Naive thymus-derived CD4-positive, alpha-beta T cell (primary cell): ENCODE measurements around the gene EXOSC9. TPM values are rescaled to one million over a fixed set of nuclear protein-coding genes. Genes with fewer than 3 reads are reported as not detected.
A peak's percentile ranks its signal among the peaks of the same experiment; 100 is the strongest.

Experiments
- ATAC-seq: fragments of 150-1000 bp; cut with Tn5 transposase; 2 replicates; pipeline ENCODE4 v1.10.0; 2021; ENCODE audit warnings: mild to moderate bottlenecking, moderate library complexity
- CTCF ChIA-PET: fragments of 350-600 bp; sonication (Branson Sonifier 250); formaldehyde crosslinking; loops from one replicate; lab custom pipeline; 2021; ENCODE audit warnings: antibody characterized with exemption; lab: Charles Lee
- POLR2A ChIA-PET: fragments of 350-600 bp; sonication (Branson Sonifier 250); formaldehyde crosslinking; loops from one replicate; lab custom pipeline; 2021; ENCODE audit warnings: antibody characterized with exemption, inconsistent platforms; lab: Charles Lee
- DNase-seq, 9 donors: peaks; one replicate each; pipeline versions ENCODE4 v3.0.0 to v3.0.0-alpha.2; 2020 to 2022; ENCODE audit warnings: mixed read lengths in 1 of 9
- H3K27ac ChIP-seq: one replicate; pipeline ENCODE4 v1.7.0; 2013; ENCODE audit warnings: mild to moderate bottlenecking, low read depth, low read length, moderate library complexity
- H3K27me3 ChIP-seq, 2 donors: one replicate each; pipeline ENCODE4 v1.7.0; 2013; ENCODE audit warnings: low read length in 2 of 2, mild to moderate bottlenecking in 2 of 2, moderate library complexity in 2 of 2; ENCODE audit not compliant: control insufficient read depth in 2 of 2, insufficient read depth in 2 of 2
- H3K36me3 ChIP-seq, 3 experiments: 1 replicate in 2 of 3; 2 replicates in 1 of 3; pipeline ENCODE4 v1.7.0; 2013; ENCODE audit warnings: low read length in 3 of 3, mild to moderate bottlenecking in 3 of 3, moderate library complexity in 1 of 3; ENCODE audit not compliant: insufficient read depth in 3 of 3, control insufficient read depth in 2 of 3
- H3K4me1 ChIP-seq, 2 donors: one replicate each; pipeline ENCODE4 v1.7.0; 2013; ENCODE audit warnings: low read length in 2 of 2, mild to moderate bottlenecking in 2 of 2, moderate library complexity in 1 of 2; ENCODE audit not compliant: control insufficient read depth in 2 of 2, insufficient read depth in 2 of 2
- H3K4me3 ChIP-seq: 2 replicates; pipeline ENCODE4 v1.7.0; 2013; ENCODE audit warnings: mild to moderate bottlenecking, low read length
- H3K9me3 ChIP-seq, 3 experiments: 1 replicate in 2 of 3; 2 replicates in 1 of 3; pipeline ENCODE4 v1.7.0; 2013; ENCODE audit warnings: low read length in 3 of 3; ENCODE audit not compliant: control insufficient read depth in 2 of 3
- H3K27ac Mint-ChIP-seq, 9 donors: one replicate each; pipeline ENCODE4 v1.8.0; 2020 to 2022; ENCODE audit warnings: mixed read lengths in 9 of 9, mild to moderate bottlenecking in 8 of 9, moderate library complexity in 5 of 9, inconsistent platforms in 2 of 9
- H3K27me3 Mint-ChIP-seq, 5 donors: one replicate each; pipeline ENCODE4 v1.8.0; 2021 to 2022; ENCODE audit warnings: mixed read lengths in 5 of 5, mild to moderate bottlenecking in 1 of 5
- H3K36me3 Mint-ChIP-seq, 5 donors: one replicate each; pipeline ENCODE4 v1.8.0; 2020 to 2022; ENCODE audit warnings: mixed read lengths in 5 of 5, mild to moderate bottlenecking in 3 of 5, inconsistent platforms in 1 of 5
- H3K4me1 Mint-ChIP-seq, 7 donors: one replicate each; pipeline ENCODE4 v1.8.0; 2020 to 2022; ENCODE audit warnings: mixed read lengths in 7 of 7, mild to moderate bottlenecking in 3 of 7, inconsistent platforms in 1 of 7
- H3K4me3 Mint-ChIP-seq, 10 donors: one replicate each; pipeline ENCODE4 v1.8.0; 2020 to 2022; ENCODE audit warnings: mild to moderate bottlenecking in 10 of 10, mixed read lengths in 10 of 10, moderate library complexity in 6 of 10, inconsistent platforms in 2 of 10
- H3K9me3 Mint-ChIP-seq, 11 donors: one replicate each; pipeline ENCODE4 v1.8.0; 2020 to 2022; ENCODE audit warnings: mixed read lengths in 11 of 11, mild to moderate bottlenecking in 4 of 11, inconsistent platforms in 1 of 11, moderate library complexity in 1 of 11
- intact Hi-C, 2 donors: fragments of 100-400 bp; cut with micrococcal nuclease; formaldehyde crosslinking; loops; one replicate each; pipeline ENCODE4 v1.15.1; 2023
- polyA plus RNA-seq, 2 donors: library from polyadenylated mRNA; unstranded; fragments of 300-500 nt; fragmentation: Illumina TruSeq; gene quantifications; one replicate each; pipeline ENCODE4 v1.2.3, GENCODE V29; 2021
- total RNA-seq, 6 experiments: library from RNA in 5 of 6; stranded (reverse) in 5 of 6; gene quantifications; 1 replicate in 5 of 6; 2 replicates in 1 of 6; pipeline ENCODE4 v1.2.3 and lab custom pipeline; 2021 to 2026

EXOSC9 gene
- total and polyA plus RNA-seq, 7 experiments from 2014 or later: 36.8 to 55.0 (median 43.7) TPM

DNA sequence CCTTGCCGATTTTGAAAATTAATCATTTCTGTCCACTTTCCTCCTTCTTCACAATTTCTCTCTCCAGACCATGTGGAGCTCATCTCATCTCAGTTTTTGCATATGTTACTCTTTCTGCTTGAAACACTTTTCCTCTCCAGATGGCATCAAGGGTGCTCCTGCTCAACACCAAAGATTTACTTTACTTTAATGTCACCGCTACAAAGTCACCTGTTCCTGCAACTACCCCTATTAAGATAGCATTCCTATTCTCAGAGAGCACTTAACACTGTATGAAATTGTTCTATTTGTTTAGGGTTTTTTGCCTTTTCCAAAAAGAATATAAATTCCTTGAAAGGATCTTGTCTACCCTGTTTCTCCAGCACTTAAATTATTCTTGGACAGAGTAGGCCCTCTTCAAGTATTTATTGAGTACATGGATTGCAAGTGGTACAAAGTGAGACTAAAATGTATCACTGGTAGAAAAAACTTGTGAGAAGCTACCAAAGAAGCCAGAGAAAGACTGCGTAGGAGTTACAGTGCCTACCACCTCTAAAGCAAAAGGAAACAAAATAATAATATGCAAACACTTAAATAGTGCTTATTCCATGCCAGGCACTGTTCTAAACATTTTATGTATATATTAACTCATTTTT, 1.1 kb upstream of the EXOSC9 start:
- peaks cover 25 to 56% (median 52%) of the 10 kb centered on the region in 7 donors for H3K4me1 Mint-ChIP-seq
- H3K9me3 Mint-ChIP-seq: peaks cover 0 to 4% (median 0%) of the 10 kb centered on the region in 11 donors
- peak overlapping the region; percentile 5 for H3K4me3 ChIP-seq
- H3K9me3 ChIP-seq: no peaks in the 10 kb centered on the region
- ChIA-PET CTCF (interaction anchor here (0.7 kb wide), 1 partner anchor 21 kb away, joined by 6 read pairs; no protein-coding TSS in a partner anchor), POLR2A (interaction anchor here (0.6 to 3.9 kb wide), 11 partner anchors 11 to 932 kb away, joined by 3 to 41 read pairs (median 5); partner anchors contain the start of genes ANXA5, BBS12, BBS7 and BLTP1)
- no peak for DNase-seq
- no peak for ATAC-seq
- peaks cover 16 to 20% of the 10 kb centered on the region in 2 donors for H3K4me1 ChIP-seq
- peak overlapping the region; percentile 97 to 100 (median 99) for H3K27ac Mint-ChIP-seq
- peaks cover 0 to 2% (median 0%) of the 10 kb centered on the region in 5 donors for H3K27me3 Mint-ChIP-seq
- peaks cover 0 to 22% (median 9%) of the 10 kb centered on the region in 5 donors for H3K36me3 Mint-ChIP-seq
- H3K36me3 ChIP-seq: peaks cover 4 to 14% (median 9%) of the 10 kb centered on the region in 3 experiments
- intact Hi-C loops: loop anchor here (2.0 to 10.0 kb wide), 4 partner anchors 617 to 1595 kb away; partner anchors contain the start of genes BBS12 (in 1 of the 2) and SPRY1 (in 1 of the 2)
- peak overlapping the region; percentile 93 for H3K27ac ChIP-seq
- no peaks in the 10 kb centered on the region for H3K27me3 ChIP-seq
- H3K4me3 Mint-ChIP-seq: peak overlapping the region; percentile 89 to 99 (median 95)

DNA sequence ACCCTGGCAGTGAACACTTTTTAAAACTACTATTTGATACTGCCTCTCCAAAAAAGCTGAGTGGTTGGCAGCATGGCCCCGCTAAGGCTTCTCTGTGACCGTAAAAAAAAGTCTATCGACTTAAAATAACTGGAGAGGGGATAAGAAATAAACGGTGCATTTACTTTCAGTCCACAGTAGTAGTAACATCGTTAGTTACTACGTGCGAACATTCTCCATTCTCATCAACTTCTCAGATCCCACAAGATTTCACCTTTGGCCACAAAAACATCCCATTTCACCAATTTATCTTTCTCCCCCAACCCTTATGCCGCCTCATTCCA, 524 bp upstream of the EXOSC9 start:
- Mint-ChIP-seq H3K4me3 (peak overlapping the region; percentile 89 to 99 (median 95)), H3K9me3 (peaks cover 0 to 4% (median 0%) of the 10 kb centered on the region in 11 donors), H3K27ac (peak overlapping the region; percentile 97 to 100 (median 99)), H3K4me1 (peaks cover 26 to 58% (median 53%) of the 10 kb centered on the region in 7 donors), H3K27me3 (peaks cover 0 to 2% (median 0%) of the 10 kb centered on the region in 5 donors), H3K36me3 (peaks cover 0 to 26% (median 14%) of the 10 kb centered on the region in 5 donors)
- CTCF ChIA-PET: no interaction called here
- no peaks in the 10 kb centered on the region for H3K9me3 ChIP-seq
- H3K4me1 ChIP-seq: peaks cover 16 to 20% of the 10 kb centered on the region in 2 donors
- H3K27me3 ChIP-seq: no peaks in the 10 kb centered on the region
- intact Hi-C loops: loop anchor here (2.0 to 10.0 kb wide), 4 partner anchors 618 to 1594 kb away; partner anchors contain the start of genes BBS12 (in 1 of the 2) and SPRY1 (in 1 of the 2)
- POLR2A ChIA-PET: interaction anchor here (0.6 to 3.9 kb wide), 8 partner anchors 11 to 352 kb away, joined by 3 to 41 read pairs (median 6); partner anchors contain the start of genes ANXA5, BBS7, BLTP1 and CCNA2
- ATAC-seq (peak; percentile 35), DNase-seq (no peak)
- peaks cover 7 to 19% (median 9%) of the 10 kb centered on the region in 3 experiments for H3K36me3 ChIP-seq
- H3K27ac ChIP-seq: peak overlapping the region; percentile 93
- peak overlapping the region; percentile 92 for H3K4me3 ChIP-seq

DNA sequence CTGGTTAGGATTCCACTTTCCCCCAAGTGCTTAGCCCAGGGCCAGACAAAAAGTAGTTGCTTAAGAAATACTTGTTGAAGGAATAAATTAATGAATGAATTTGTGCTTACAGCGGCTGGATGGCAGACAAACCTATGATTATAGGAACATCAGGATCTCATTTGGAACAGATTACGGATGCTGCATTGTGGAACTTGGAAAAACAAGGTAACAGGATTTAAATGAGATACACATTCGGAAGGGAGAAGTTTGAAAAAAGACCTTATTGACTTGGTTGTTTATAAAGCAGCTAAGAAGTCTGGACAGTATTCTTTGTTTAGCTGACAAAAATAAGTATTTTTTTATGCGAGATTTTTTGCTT, 572 bp downstream of the EXOSC9 start:
- no peaks in the 10 kb centered on the region for H3K27me3 ChIP-seq
- intact Hi-C loops: loop anchor here (1.0 to 10.0 kb wide), 12 partner anchors 22 to 1733 kb away; partner anchors contain the start of genes BBS7 (in 2 of the 2), ANXA5 (in 1 of the 2), BBS12 (in 1 of the 2) and CCNA2 (in 1 of the 2)
- H3K9me3 ChIP-seq: no peaks in the 10 kb centered on the region
- DNase-seq: no peak
- ChIA-PET POLR2A (interaction anchor here (0.6 to 3.9 kb wide), 8 partner anchors 12 to 703 kb away, joined by 3 to 41 read pairs (median 5); partner anchors contain the start of genes ANXA5, BBS7 and CCNA2), CTCF (no interaction called here)
- peak overlapping the region; percentile 93 for H3K27ac ChIP-seq
- peaks cover 0 to 2% (median 0%) of the 10 kb centered on the region in 5 donors for H3K27me3 Mint-ChIP-seq
- H3K4me3 Mint-ChIP-seq: peak overlapping the region; percentile 89 to 99 (median 95)
- H3K4me3 ChIP-seq: peak overlapping the region; percentile 92
- H3K9me3 Mint-ChIP-seq: peaks cover 0 to 4% (median 0%) of the 10 kb centered on the region in 11 donors
- peaks cover 0 to 26% (median 17%) of the 10 kb centered on the region in 5 donors for H3K36me3 Mint-ChIP-seq
- no peak for ATAC-seq
- H3K27ac Mint-ChIP-seq: peak overlapping the region; percentile 97 to 100 (median 99)
- peaks cover 26 to 55% (median 50%) of the 10 kb centered on the region in 7 donors for H3K4me1 Mint-ChIP-seq
- H3K4me1 ChIP-seq: peaks cover 16 to 20% of the 10 kb centered on the region in 2 donors
- H3K36me3 ChIP-seq: peaks cover 7 to 28% (median 9%) of the 10 kb centered on the region in 3 experiments

DNA sequence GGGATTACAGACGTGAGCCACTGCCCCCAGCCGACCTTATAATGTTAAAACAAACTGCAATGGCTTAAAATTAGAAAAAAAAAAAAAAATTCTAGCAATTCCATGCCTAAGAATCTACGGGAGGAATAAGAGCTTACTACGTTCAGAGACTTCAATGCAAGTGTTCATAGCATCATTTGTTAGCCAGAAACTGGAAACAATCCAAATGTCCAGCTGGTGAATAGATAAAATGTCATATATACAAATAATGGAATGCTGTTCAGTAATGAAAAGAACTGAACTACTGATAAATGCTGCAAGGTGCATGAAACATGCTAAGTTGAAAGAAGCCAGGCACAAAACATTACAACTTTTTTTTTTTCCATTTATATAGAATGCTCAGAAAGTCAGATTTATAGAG, 5.3 kb downstream of the EXOSC9 start:
- Mint-ChIP-seq H3K9me3 (peaks cover 0 to under 1% (median 0%) of the 10 kb centered on the region in 11 donors), H3K27me3 (no peaks in the 10 kb centered on the region), H3K4me1 (peaks cover 13 to 37% (median 32%) of the 10 kb centered on the region in 7 donors), H3K27ac (peak overlapping the region in 1 of 9 donors; percentile 25), H3K4me3 (no peak overlapping the region), H3K36me3 (peaks cover 0 to 35% (median 30%) of the 10 kb centered on the region in 5 donors)
- ATAC-seq (no peak), DNase-seq (no peak)
- peaks cover 12 to 64% (median 21%) of the 10 kb centered on the region in 3 experiments for H3K36me3 ChIP-seq
- ChIA-PET POLR2A (no interaction called here), CTCF (no interaction called here)
- H3K4me3 ChIP-seq: no peak overlapping the region
- H3K27me3 ChIP-seq: no peaks in the 10 kb centered on the region
- no peak overlapping the region for H3K27ac ChIP-seq
- intact Hi-C loops: loop anchor here in 1 of 2 donors (10.0 kb wide), 1 partner anchor 1588 kb away; the partner anchor contains the start of gene SPRY1
- peaks cover 0 to 10% of the 10 kb centered on the region in 2 donors for H3K4me1 ChIP-seq
- no peaks in the 10 kb centered on the region for H3K9me3 ChIP-seq

DNA sequence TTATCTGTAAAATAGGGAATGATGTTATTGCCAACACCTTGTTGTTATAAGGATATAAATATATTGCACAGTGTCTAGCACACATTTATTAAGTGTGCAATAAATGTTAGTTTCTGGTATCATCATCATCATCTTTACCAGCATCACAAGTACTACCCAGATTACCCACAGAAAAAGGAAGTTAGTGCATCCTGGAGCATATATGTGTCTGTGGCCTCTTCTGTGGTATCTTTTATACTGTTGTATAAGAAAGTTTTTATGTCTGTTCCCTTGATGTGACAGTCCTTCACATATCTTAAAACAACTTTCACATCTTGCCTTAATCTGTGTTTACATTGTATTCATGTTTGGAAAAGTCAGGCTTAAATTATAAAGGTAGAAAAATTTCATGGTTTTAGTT, 10.0 kb downstream of the EXOSC9 start:
- Mint-ChIP-seq H3K27ac (peak overlapping the region in 1 of 9 donors; percentile 48), H3K4me1 (peaks cover 0 to 30% (median 9%) of the 10 kb centered on the region in 7 donors), H3K9me3 (no peaks in the 10 kb centered on the region), H3K27me3 (no peaks in the 10 kb centered on the region), H3K36me3 (peaks cover 0 to 37% (median 19%) of the 10 kb centered on the region in 5 donors), H3K4me3 (no peak overlapping the region)
- H3K27me3 ChIP-seq: no peaks in the 10 kb centered on the region
- CTCF ChIA-PET: no interaction called here
- H3K4me1 ChIP-seq: no peaks in the 10 kb centered on the region
- no peak overlapping the region for H3K27ac ChIP-seq
- no peak for ATAC-seq
- POLR2A ChIA-PET: interaction anchor here (1.7 kb wide), 1 partner anchor 11 kb away, joined by 5 read pairs; the partner anchor contains the start of gene EXOSC9
- H3K9me3 ChIP-seq: no peaks in the 10 kb centered on the region
- peaks cover 16 to 80% (median 25%) of the 10 kb centered on the region in 3 experiments for H3K36me3 ChIP-seq
- intact Hi-C loops: no loop called here
- no peak for DNase-seq
- H3K4me3 ChIP-seq: no peak overlapping the region

DNA sequence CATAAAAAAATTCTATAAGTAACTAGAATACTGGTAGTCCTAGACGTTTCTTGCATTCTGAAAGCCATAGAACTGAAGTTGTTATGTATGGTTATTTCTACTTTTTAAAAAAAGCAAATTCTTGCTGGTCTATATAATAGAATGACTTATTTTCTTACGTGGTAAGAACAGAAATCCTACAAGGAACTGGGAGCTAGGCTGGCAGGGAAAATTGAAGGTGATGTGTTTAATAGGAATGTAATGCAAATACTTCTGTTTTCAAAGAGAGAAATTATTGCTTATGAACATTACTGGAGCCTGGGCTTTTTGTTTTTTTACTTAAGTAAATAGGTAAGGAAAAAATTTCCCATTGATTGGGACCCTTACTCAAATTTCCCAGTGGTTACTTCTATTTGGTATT, 13.6 kb downstream of the EXOSC9 start:
- H3K36me3 Mint-ChIP-seq: peaks cover 0 to 29% (median 14%) of the 10 kb centered on the region in 5 donors
- Histone ChIP-seq H3K27ac (no peak overlapping the region), H3K9me3 (no peaks in the 10 kb centered on the region), H3K36me3 (peaks cover 14 to 58% (median 21%) of the 10 kb centered on the region in 3 experiments), H3K4me1 (no peaks in the 10 kb centered on the region), H3K27me3 (no peaks in the 10 kb centered on the region), H3K4me3 (no peak overlapping the region)
- peaks cover 0 to 53% (median 6%) of the 10 kb centered on the region in 7 donors for H3K4me1 Mint-ChIP-seq
- ChIA-PET CTCF (interaction anchor here (0.7 kb wide), 1 partner anchor 22 kb away, joined by 3 read pairs; no protein-coding TSS in a partner anchor), POLR2A (interaction anchor here (1.6 kb wide), 1 partner anchor 14 kb away, joined by 11 read pairs; the partner anchor contains the start of gene EXOSC9)
- H3K4me3 Mint-ChIP-seq: no peak overlapping the region
- intact Hi-C loops: no loop called here
- ATAC-seq (no peak), DNase-seq (no peak)
- H3K27me3 Mint-ChIP-seq: no peaks in the 10 kb centered on the region
- H3K9me3 Mint-ChIP-seq: no peaks in the 10 kb centered on the region
- H3K27ac Mint-ChIP-seq: peak overlapping the region in 1 of 9 donors; percentile 56
